ENCODE data around the gene PIGT. TPM values are rescaled to one million over a fixed set of nuclear protein-coding genes. Genes with fewer than 3 reads are reported as not detected.

PIGT gene
- total and polyA plus RNA-seq, 2 experiments from 2014 or later: 48.4 to 63.1 TPM

DNA sequence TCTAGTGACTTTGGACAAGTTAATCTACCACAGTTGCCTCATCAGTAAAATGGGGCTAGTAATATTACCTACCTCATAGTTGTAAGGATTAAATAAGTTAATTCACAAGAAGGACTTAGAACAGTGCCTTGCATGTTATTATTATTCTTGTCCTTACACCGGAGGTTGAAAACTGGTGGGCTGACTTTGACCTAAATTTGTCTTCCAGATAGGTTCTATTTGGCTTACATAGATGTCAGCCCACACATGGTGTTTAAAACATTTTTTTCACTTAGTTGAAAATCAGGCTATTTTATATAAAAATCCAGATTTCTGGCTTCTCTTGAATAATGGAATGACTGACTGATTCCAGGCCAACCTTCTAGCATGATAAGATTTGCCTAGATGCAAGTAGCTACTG is 49.7 kb upstream of the PIGT start:
- Histone ChIP-seq H3K4me2 (no peak overlapping the region), H3K79me2 (replicated peaks; ENCODE audit: insufficient read depth) (peaks cover 14% of the 10 kb centered on the region), H2AFZ (no peak overlapping the region), H3K4me1 (ENCODE audit: insufficient read depth) (peaks cover 6% of the 10 kb centered on the region), H4K20me1 (replicated peaks; ENCODE audit: insufficient read depth) (0 out of 2 replicates have a peak, but pooled peaks cover 9% of the 10 kb centered on the region), H3K27ac (ENCODE audit: low read depth) (no peak overlapping the region), H3K36me3 (ENCODE audit: insufficient read depth) (no peaks in the 10 kb centered on the region), H3K27me3 (ENCODE audit: insufficient read depth) (no peaks in the 10 kb centered on the region), H3F3A (replicated peaks; ENCODE audit: low read depth) (no peaks in the 10 kb centered on the region), H3K9me2 (ENCODE audit: insufficient read depth) (no peaks in the 10 kb centered on the region), H3K4me3 (no peak overlapping the region)
- Mint-ChIP-seq H3K9me3 (no peaks in the 10 kb centered on the region), H3K36me3 (ENCODE audit: low read depth) (peaks cover 15% of the 10 kb centered on the region; the same call in 2 of the 3 replicates), H3K27ac (no peak overlapping the region), H3K27me3 (ENCODE audit: insufficient read depth, low read depth, poor library complexity) (peaks cover 7% of the 10 kb centered on the region), H3K4me3 (no peak overlapping the region), H3K4me1 (peaks cover 8% of the 10 kb centered on the region)
- DNase-seq (ENCODE audit: low spot score) (no peak), ATAC-seq (no peak)
- TF ChIP-seq ZNF114 (CRISPR knock-in tag; IDR thresholded peaks at IDR 0.05) (no peak), POLR2AphosphoS5 (IDR thresholded peaks at IDR 0.05; ENCODE audit: low read depth) (no peak), CREB1 (CRISPR knock-in tag; IDR thresholded peaks at IDR 0.05; ENCODE audit: low read depth) (no peak), ZNF331 (CRISPR knock-in tag; IDR thresholded peaks at IDR 0.05; ENCODE audit: low read depth) (no peak), JUNB (IDR thresholded peaks at IDR 0.05; ENCODE audit: unreplicated experiment) (no peak), EZH2 (IDR thresholded peaks at IDR 0.05; ENCODE audit: low read depth, unreplicated experiment) (no peak), ZNF462 (CRISPR knock-in tag; IDR thresholded peaks at IDR 0.05) (no peak), NANOG (IDR thresholded peaks at IDR 0.05; ENCODE audit: borderline replicate concordance) (no peak), EZH2phosphoT487 (IDR thresholded peaks at IDR 0.05; ENCODE audit: unreplicated experiment) (no peak), CTCF (conservative IDR thresholded peaks at IDR 0.05; ENCODE audit: low read depth in 2 of 2) (no peak), STAT1 (IDR thresholded peaks at IDR 0.05; ENCODE audit: unreplicated experiment) (no peak)
- TF ChIP-seq, protein P1, sequence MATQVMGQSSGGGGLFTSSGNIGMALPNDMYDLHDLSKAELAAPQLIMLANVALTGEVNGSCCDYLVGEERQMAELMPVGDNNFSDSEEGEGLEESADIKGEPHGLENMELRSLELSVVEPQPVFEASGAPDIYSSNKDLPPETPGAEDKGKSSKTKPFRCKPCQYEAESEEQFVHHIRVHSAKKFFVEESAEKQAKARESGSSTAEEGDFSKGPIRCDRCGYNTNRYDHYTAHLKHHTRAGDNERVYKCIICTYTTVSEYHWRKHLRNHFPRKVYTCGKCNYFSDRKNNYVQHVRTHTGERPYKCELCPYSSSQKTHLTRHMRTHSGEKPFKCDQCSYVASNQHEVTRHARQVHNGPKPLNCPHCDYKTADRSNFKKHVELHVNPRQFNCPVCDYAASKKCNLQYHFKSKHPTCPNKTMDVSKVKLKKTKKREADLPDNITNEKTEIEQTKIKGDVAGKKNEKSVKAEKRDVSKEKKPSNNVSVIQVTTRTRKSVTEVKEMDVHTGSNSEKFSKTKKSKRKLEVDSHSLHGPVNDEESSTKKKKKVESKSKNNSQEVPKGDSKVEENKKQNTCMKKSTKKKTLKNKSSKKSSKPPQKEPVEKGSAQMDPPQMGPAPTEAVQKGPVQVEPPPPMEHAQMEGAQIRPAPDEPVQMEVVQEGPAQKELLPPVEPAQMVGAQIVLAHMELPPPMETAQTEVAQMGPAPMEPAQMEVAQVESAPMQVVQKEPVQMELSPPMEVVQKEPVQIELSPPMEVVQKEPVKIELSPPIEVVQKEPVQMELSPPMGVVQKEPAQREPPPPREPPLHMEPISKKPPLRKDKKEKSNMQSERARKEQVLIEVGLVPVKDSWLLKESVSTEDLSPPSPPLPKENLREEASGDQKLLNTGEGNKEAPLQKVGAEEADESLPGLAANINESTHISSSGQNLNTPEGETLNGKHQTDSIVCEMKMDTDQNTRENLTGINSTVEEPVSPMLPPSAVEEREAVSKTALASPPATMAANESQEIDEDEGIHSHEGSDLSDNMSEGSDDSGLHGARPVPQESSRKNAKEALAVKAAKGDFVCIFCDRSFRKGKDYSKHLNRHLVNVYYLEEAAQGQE (IDR thresholded peaks at IDR 0.05; ENCODE audit: unreplicated experiment): no peak
- TF ChIP-seq, protein P2, sequence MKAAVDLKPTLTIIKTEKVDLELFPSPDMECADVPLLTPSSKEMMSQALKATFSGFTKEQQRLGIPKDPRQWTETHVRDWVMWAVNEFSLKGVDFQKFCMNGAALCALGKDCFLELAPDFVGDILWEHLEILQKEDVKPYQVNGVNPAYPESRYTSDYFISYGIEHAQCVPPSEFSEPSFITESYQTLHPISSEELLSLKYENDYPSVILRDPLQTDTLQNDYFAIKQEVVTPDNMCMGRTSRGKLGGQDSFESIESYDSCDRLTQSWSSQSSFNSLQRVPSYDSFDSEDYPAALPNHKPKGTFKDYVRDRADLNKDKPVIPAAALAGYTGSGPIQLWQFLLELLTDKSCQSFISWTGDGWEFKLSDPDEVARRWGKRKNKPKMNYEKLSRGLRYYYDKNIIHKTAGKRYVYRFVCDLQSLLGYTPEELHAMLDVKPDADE (IDR thresholded peaks at IDR 0.05): no peak

All from GM23338 (cell line).